Prostate gland (tissue), 2 donors: ENCODE data around the gene PIK3CA. TPM values are rescaled to one million over a fixed set of nuclear protein-coding genes. Genes with fewer than 3 reads are reported as not detected.
"Not testable (repeated sequence)": the region's sequence is repeated elsewhere in the genome, so short reads cannot be mapped to it uniquely, and the experiment has no call there.

Experiments used
- DNase-seq: peaks from one replicate; pipeline ENCODE4 v3.0.0-alpha.2; 2019; ENCODE audit warnings: low spot score
- H3K27ac ChIP-seq, 2 donors: fragments of 200-600 bp; sonication (generic); 2 replicates each; pipeline ENCODE4 v1.5.1; 2017 to 2019
- H3K27me3 ChIP-seq: fragments of 200-600 bp; sonication (generic); replicated peaks from 2 replicates; pipeline ENCODE4 v1.5.1; 2019; ENCODE audit not compliant: insufficient read depth
- H3K36me3 ChIP-seq, 2 donors: fragments of 200-600 bp; sonication (generic); 1 replicate in 1 of 2; 2 replicates in 1 of 2; pipeline versions ENCODE4 v1.5.1 to v1.8.1; 2017 to 2019
- H3K4me1 ChIP-seq: fragments of 200-600 bp; sonication (generic); replicated peaks from 2 replicates; pipeline ENCODE4 v1.5.1; 2019
- H3K4me3 ChIP-seq, 2 donors: fragments of 200-600 bp; sonication (generic); 2 replicates each; pipeline ENCODE4 v1.5.1; 2017 to 2019
- H3K9me3 ChIP-seq: fragments of 200-600 bp; sonication (generic); 2 replicates; pipeline ENCODE4 v1.5.1; 2017
- POLR2A ChIP-seq: fragments of 450-650 bp; IDR thresholded peaks from one replicate; pipeline ENCODE4 v1.6.1; 2016; ENCODE audit warnings: antibody characterized with exemption, mild to moderate bottlenecking
- POLR2AphosphoS5 ChIP-seq: sonication (generic); formaldehyde crosslinking; IDR thresholded peaks from one replicate; pipeline ENCODE4 v1.6.1; 2017; ENCODE audit warnings: antibody characterized with exemption
- WGBS: methylation state at CpG from one replicate; pipeline ENCODE4 v1.1.5; 2018; 5-methylcytosine and 5-hydroxymethylcytosine counted together
- intact Hi-C: fragments of 100-400 bp; cut with DNase I; formaldehyde crosslinking; loops from one replicate; pipeline ENCODE4 v1.14.2; 2022
- total RNA-seq, 2 donors: library from RNA; depleted of rRNA; stranded (reverse); fragments of >200 nt; gene quantifications; one replicate each; pipeline ENCODE4 v1.1.0, GENCODE V29; 2016
- TF ChIP-seq, protein P1 (sequence below), 4 experiments: fragments of 200-600 bp in 2 of 4; fragments of 450-650 bp in 2 of 4; sonication (generic) in 2 of 4; IDR thresholded peaks; 1 replicate in 3 of 4; 2 replicates in 1 of 4; pipeline ENCODE4 v1.5.1; 2016 to 2019; ENCODE audit warnings: antibody characterized with exemption in 4 of 4, mild to moderate bottlenecking in 2 of 4, moderate library complexity in 2 of 4

PIK3CA gene
- total RNA-seq, 2 donors from 2014 or later: 10.2 to 21.9 TPM

DNA sequence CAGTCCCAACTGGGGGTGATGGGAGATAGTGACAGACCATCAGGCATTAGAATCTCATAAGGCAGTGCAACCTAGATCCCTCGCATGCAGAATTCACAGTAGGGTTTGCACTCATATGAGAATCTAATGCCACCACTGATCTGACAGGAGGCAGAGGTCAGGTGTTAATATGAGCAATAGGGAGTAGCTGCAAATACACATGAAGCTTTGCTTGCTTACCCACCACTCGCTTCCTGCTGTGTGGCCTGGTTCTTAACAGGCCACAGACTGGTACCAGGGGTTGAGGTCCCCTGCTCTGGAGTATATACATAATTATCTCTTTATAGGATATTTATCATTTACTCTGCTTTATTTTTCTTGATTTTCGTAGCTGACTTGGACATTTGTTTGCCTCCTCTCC lies 40.5 kb upstream of the PIK3CA start:
- no peak overlapping the region for H3K27ac ChIP-seq
- intact Hi-C loops: loop anchor here (5.0 to 10.0 kb wide), 2 partner anchors 93 to 210 kb away; no protein-coding TSS in a partner anchor
- no peaks in the 10 kb centered on the region for H3K36me3 ChIP-seq
- DNase-seq: no peak
- TF ChIP-seq, protein P1, sequence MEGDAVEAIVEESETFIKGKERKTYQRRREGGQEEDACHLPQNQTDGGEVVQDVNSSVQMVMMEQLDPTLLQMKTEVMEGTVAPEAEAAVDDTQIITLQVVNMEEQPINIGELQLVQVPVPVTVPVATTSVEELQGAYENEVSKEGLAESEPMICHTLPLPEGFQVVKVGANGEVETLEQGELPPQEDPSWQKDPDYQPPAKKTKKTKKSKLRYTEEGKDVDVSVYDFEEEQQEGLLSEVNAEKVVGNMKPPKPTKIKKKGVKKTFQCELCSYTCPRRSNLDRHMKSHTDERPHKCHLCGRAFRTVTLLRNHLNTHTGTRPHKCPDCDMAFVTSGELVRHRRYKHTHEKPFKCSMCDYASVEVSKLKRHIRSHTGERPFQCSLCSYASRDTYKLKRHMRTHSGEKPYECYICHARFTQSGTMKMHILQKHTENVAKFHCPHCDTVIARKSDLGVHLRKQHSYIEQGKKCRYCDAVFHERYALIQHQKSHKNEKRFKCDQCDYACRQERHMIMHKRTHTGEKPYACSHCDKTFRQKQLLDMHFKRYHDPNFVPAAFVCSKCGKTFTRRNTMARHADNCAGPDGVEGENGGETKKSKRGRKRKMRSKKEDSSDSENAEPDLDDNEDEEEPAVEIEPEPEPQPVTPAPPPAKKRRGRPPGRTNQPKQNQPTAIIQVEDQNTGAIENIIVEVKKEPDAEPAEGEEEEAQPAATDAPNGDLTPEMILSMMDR (IDR thresholded peaks at IDR 0.05): no peak
- TF ChIP-seq POLR2A (no peak), POLR2AphosphoS5 (no peak)
- no peaks in the 10 kb centered on the region for H3K27me3 ChIP-seq
- no peak overlapping the region for H3K4me3 ChIP-seq
- 86% methylated on average over 3 of the region's 3 CpGs for WGBS
- H3K9me3 ChIP-seq: no peaks in the 10 kb centered on the region
- no peaks in the 10 kb centered on the region for H3K4me1 ChIP-seq

DNA sequence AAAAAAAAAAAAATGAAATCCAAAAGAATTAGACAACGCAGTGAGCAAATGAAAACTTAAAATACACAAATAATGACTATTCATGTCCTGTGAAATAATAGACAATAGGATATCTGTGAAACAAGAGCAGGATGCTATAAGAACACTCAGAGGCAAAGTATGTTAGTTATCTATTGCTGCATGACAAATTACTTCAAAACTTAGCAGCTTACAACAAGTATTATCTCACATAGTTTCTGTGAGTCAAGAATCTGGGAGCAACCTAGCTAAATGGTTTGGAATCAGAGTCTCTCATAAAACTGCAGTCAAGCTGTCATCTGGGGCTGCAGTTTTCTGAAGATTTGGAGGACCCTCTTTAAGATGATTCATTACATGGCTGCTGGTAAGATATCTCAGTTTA lies 40.1 kb upstream of the PIK3CA start:
- 70% methylated on average over 1 of the region's 1 CpG for WGBS
- H3K4me3 ChIP-seq: no peak overlapping the region
- no peaks in the 10 kb centered on the region for H3K4me1 ChIP-seq
- no peak for DNase-seq
- intact Hi-C loops: loop anchor here (5.0 to 10.0 kb wide), 2 partner anchors 93 to 209 kb away; no protein-coding TSS in a partner anchor
- TF ChIP-seq, protein P1 (IDR thresholded peaks at IDR 0.05): no peak
- TF ChIP-seq POLR2AphosphoS5 (no peak), POLR2A (no peak)
- H3K36me3 ChIP-seq: no peaks in the 10 kb centered on the region
- no peaks in the 10 kb centered on the region for H3K9me3 ChIP-seq
- H3K27me3 ChIP-seq: no peaks in the 10 kb centered on the region
- H3K27ac ChIP-seq: no peak overlapping the region

DNA sequence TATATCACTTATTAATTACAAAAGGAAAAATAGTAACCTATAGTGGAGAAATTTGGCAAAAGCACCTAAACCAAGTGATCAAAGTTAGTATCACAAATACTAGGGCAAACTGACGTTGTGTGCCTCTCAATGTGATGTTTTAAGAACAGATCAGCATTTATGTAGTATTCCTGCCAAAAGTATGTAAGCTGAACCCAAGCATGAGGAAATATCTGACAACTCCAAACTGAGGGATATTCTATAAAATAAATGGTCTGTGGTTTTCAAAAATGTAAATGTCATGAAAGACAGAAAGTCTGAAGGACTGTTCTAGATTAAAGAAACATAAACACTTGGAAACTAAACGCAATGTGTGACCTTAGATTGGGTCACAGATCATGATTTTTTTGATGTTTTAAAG lies 34.3 kb upstream of the PIK3CA start:
- Histone ChIP-seq H3K27ac (no peak overlapping the region), H3K27me3 (no peaks in the 10 kb centered on the region)

DNA sequence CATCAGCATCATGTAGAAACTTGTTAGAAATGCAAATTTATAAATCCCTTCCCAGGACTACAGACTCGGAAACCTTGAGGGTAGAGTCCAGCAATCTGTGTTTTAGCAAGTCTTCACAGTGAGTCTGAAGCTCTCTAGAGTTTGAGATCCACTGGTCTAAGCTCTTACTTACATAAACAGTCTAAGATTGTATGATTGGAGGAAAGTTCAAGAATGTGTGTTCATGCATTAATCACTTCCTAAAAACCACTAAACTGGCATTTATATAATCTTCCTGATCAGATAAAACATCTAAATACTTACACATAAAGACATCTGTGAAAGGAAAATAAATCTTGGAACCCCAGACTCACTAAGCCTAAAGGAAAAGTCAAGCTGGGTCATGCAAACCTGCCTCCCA lies 32.7 kb upstream of the PIK3CA start:
- 11% methylated on average over 1 of the region's 1 CpG for WGBS
- H3K4me1 ChIP-seq, DNase-seq, H3K27ac ChIP-seq, H3K27me3 ChIP-seq, intact Hi-C loops, H3K9me3 ChIP-seq, H3K36me3 ChIP-seq, H3K4me3 ChIP-seq: not testable (repeated sequence)

More for the DNA sequence above, 34.3 kb upstream of the PIK3CA start:
- intact Hi-C loops: no loop called here
- Histone ChIP-seq H3K9me3 (no peaks in the 10 kb centered on the region), H3K36me3 (no peaks in the 10 kb centered on the region), H3K4me3 (no peak overlapping the region), H3K4me1 (no peaks in the 10 kb centered on the region)
- TF ChIP-seq, protein P1 (IDR thresholded peaks at IDR 0.05): no peak
- no peak for TF ChIP-seq POLR2A
- TF ChIP-seq POLR2AphosphoS5: no peak
- DNase-seq: no peak
- 28% methylated on average over 2 of the region's 2 CpGs for WGBS

DNA sequence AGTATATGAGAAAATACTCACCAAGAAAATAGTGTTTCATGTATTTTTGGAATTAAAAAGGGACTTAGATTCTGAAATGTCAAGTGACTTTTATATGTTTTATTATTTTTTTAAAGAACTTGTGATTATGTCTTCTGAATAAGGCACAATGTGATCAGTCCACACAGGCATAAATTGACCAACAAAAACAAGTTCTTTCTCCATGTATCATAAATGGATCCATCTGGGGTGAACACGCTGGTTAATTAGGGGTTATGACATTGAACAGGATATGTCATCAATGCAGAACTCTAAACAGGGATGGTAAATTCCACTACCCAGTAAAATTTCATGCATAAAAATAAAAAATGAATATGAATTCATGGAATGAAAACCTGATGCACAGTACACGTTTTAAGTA lies 31.3 kb upstream of the PIK3CA start:
- H3K4me1 ChIP-seq: no peaks in the 10 kb centered on the region
- H3K9me3 ChIP-seq: no peaks in the 10 kb centered on the region
- DNase-seq: no peak
- no peaks in the 10 kb centered on the region for H3K36me3 ChIP-seq
- no peak for TF ChIP-seq POLR2AphosphoS5
- TF ChIP-seq, protein P1 (IDR thresholded peaks at IDR 0.05): no peak
- no peak for TF ChIP-seq POLR2A
- H3K27ac ChIP-seq: no peak overlapping the region
- intact Hi-C loops: no loop called here
- H3K27me3 ChIP-seq: no peaks in the 10 kb centered on the region
- WGBS: 84% methylated on average over 2 of the region's 2 CpGs
- no peak overlapping the region for H3K4me3 ChIP-seq

DNA sequence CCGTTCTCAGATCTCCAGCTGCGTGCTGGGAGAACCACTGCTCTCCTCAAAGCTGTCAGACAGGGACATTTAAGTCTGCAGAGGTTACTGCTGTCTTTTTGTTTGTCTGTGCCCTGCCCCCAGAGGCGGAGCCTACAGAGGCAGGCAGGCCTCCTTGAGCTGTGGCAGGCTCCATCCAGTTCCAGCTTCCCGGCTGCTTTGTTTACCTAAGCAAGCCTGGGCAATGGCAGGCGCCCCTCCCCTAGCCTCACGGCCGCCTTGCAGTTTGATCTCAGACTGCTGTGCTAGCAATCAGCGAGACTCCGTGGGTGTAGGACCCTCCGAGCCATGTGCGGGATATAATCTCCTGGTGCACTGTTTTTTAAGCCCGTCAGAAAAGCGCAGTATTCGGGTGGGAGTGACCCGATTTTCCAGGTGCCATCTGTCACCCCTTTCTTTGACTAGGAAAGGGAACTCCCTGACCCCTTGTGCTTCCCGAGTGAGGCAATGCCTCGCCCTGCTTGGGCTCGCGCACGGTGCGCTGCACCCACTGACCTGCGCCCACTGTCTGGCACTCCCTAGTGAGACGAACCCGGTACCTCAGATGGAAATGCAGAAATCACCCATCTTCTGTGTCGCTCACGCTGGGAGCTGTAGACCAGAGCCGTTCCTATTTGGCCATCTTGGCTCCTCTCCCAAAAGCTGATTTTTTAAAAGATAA lies 15.8 kb upstream of the PIK3CA start:
- H3K27ac ChIP-seq, H3K4me1 ChIP-seq, intact Hi-C loops, H3K4me3 ChIP-seq, H3K36me3 ChIP-seq, H3K9me3 ChIP-seq, H3K27me3 ChIP-seq: not testable (repeated sequence)
- 78% methylated on average over 25 of the region's 27 CpGs for WGBS
- DNase-seq: peak; percentile 11
